Thoracic aorta (tissue), 2 donors: ENCODE data around the gene GARNL3. TPM values are rescaled to one million over a fixed set of nuclear protein-coding genes. Genes with fewer than 3 reads are reported as not detected.
A peak's percentile ranks its signal among the peaks of the same experiment; 100 is the strongest.

ENCODE experiments used
- ATAC-seq: fragments of 150-250 bp; one replicate; pipeline ENCODE4 v1.8.0; 2017; ENCODE audit warnings: low read depth; ENCODE audit not compliant: insufficient number of reproducible peaks, low FRiP score
- DNase-seq: peaks from one replicate; pipeline ENCODE4 v3.0.0-alpha.2; 2020; ENCODE audit warnings: low spot score
- H3K27ac ChIP-seq, 2 donors: fragments of 200-600 bp; sonication (generic); 1 replicate in 1 of 2; 2 replicates in 1 of 2; pipeline ENCODE4 v1.5.1; 2016; ENCODE audit warnings: mild to moderate bottlenecking in 2 of 2, moderate library complexity in 2 of 2
- H3K27me3 ChIP-seq: fragments of 200-600 bp; sonication (generic); replicated peaks from 2 replicates; pipeline ENCODE4 v1.6.0; 2016; ENCODE audit warnings: mild to moderate bottlenecking; ENCODE audit not compliant: insufficient read depth
- H3K36me3 ChIP-seq: fragments of 200-600 bp; sonication (generic); one replicate; pipeline ENCODE4 v1.5.1; 2016
- H3K4me1 ChIP-seq, 2 donors: fragments of 200-600 bp; sonication (generic); 1 replicate in 1 of 2; 2 replicates in 1 of 2; pipeline versions ENCODE4 v1.5.1 to v1.6.0; 2016; ENCODE audit warnings: low read depth in 2 of 2, mild to moderate bottlenecking in 1 of 2; ENCODE audit not compliant: control insufficient read depth in 1 of 2
- H3K4me3 ChIP-seq: fragments of 200-600 bp; sonication (generic); 2 replicates; pipeline ENCODE4 v1.5.1; 2016; ENCODE audit warnings: mild to moderate bottlenecking
- H3K9me3 ChIP-seq: fragments of 200-600 bp; sonication (generic); 2 replicates; pipeline ENCODE4 v1.5.1; 2016
- CTCF ChIP-seq: fragments of 200-600 bp; sonication (generic); IDR thresholded peaks from one replicate; pipeline ENCODE4 v1.5.1; 2019; ENCODE audit warnings: antibody characterized with exemption
- total RNA-seq, 2 donors: library from RNA; depleted of rRNA; stranded (reverse); fragments of >200 nt; gene quantifications; one replicate each; pipeline versions ENCODE4 v1.1.0 to v1.2.3, GENCODE V29; 2016

The GARNL3 gene
- total RNA-seq, 2 donors from 2014 or later: 59.3 to 63.4 TPM

DNA sequence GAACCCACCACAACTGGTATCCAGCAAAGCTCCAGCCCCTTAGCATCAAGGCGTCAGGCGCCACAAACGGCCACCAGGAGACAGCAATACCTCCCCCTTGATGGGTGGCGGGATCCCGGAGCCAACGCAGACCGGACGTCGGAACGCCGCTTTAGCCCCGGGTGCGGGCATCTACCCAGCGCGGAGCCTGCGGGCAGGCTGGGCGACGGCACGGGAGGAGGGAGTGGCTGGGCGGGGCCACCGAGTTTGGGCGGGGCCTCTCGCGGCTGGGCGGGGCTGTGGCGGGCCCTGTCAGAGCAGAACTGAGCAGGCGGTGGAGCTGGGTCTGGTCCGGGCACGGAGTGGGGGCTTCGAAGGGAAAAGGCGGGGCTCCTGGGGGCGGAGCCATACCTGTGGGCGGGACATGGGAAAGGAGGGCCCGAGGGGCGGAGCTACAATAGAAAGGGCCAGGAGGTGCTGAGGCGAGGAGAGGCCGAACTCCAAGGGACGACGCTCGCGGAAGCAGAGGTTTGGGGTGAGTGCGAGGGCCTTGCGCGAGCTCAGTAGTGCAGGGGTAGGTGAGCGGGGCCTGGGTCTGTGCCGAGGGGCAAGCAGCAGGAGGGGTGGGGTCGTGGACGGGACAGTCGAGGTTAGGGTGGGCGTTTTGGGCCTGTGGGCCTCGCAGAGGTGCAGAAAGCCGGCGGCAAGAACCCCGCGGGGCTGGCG is 40.2 kb upstream of the GARNL3 start:
- Histone ChIP-seq H3K4me3 (peak overlapping the region; percentile 77), H3K4me1 (peaks cover 9 to 33% of the 10 kb centered on the region in 2 donors), H3K27me3 (no peaks in the 10 kb centered on the region), H3K36me3 (no peaks in the 10 kb centered on the region), H3K9me3 (no peaks in the 10 kb centered on the region), H3K27ac (peak overlapping the region; percentile 81 to 88)
- ATAC-seq: peak; percentile 52
- TF ChIP-seq CTCF: peak; percentile 42
- peak; percentile 83 for DNase-seq

DNA sequence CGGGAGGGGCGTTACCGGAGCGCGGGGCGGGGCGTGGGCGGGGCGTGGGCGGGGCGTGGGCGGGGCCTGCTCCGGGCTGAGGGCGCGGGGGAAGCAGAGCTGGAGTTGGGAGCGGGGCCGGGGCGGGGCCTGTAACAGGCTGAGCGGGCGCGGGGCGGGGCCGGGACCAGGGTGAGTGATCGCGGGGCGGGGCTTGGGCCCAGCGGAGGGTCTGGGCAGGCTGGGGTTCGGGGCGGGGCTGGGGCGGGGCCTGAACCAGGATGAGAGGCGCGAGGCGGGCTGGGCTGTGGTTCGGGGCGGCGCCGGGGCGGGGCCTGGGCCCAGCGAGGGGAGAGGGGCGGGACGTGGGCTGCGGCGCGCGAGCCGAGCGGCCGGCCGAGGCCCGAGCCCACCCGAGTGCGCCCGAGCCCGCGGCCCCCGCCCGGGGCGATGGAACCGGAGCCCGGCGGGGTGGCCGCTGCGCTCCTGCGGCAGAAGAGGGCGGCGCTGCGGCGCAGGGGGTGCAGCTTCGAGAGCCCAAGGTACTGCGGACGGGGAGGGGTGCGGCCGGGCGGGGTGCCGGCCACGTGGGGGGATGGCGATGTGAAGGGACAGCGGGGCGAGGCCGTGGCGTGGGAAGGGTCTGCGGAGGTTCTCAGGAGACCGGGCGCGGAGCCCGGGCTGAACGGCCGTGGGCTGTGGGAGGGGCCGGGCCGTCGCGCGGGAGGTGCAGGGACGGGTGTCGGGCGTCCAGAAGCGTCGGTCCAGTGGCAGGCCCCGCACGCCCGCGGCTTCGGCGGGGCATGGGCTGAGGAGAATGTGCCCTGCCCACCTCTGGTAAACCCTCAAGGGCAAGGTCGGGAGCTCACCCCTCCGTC is 39.5 kb upstream of the GARNL3 start:
- Histone ChIP-seq H3K27ac (peak overlapping the region; percentile 81 to 88), H3K9me3 (no peaks in the 10 kb centered on the region), H3K27me3 (no peaks in the 10 kb centered on the region), H3K4me1 (peaks cover 12 to 41% of the 10 kb centered on the region in 2 donors), H3K36me3 (no peaks in the 10 kb centered on the region), H3K4me3 (peak overlapping the region; percentile 88)
- DNase-seq (peak; percentile 97), ATAC-seq (peak; percentile 70)
- TF ChIP-seq CTCF: no peak

GRCh38 chr9:127225801-127226625 is 38.6 kb upstream of the GARNL3 start:
- no peaks in the 10 kb centered on the region for H3K27me3 ChIP-seq
- no peaks in the 10 kb centered on the region for H3K9me3 ChIP-seq
- H3K36me3 ChIP-seq: no peaks in the 10 kb centered on the region
- peaks cover 17 to 47% of the 10 kb centered on the region in 2 donors for H3K4me1 ChIP-seq
- TF ChIP-seq CTCF: no peak
- peak overlapping the region; percentile 83 to 90 for H3K27ac ChIP-seq
- DNase-seq (no peak), ATAC-seq (no peak)
- H3K4me3 ChIP-seq: peak overlapping the region; percentile 88

- peaks cover 37 to 74% of the 10 kb centered on the region in 2 donors for H3K4me1 ChIP-seq
- H3K4me3 ChIP-seq: no peak overlapping the region
- DNase-seq: no peak
- no peaks in the 10 kb centered on the region for H3K9me3 ChIP-seq
- no peaks in the 10 kb centered on the region for H3K27me3 ChIP-seq
- TF ChIP-seq CTCF: no peak
- peak overlapping the region; percentile 52 to 58 for H3K27ac ChIP-seq
- ATAC-seq: no peak
- H3K36me3 ChIP-seq: no peaks in the 10 kb centered on the region
Observed at GRCh38 chr9:127229691-127230417, 34.7 kb upstream of the GARNL3 start.
